ENCODE data around the gene PDP2.

GRCh38 chr16:66882702-66883101, 2.4 kb downstream of the PDP2 start:
- TF ChIP-seq REST (IDR thresholded peaks at IDR 0.05; ENCODE audit: low read depth, low read length) (no peak), EZH2 (IDR thresholded peaks at IDR 0.05; ENCODE audit: borderline replicate concordance, control insufficient read depth, low read depth, low read length) (no peak), BRCA1 (IDR thresholded peaks at IDR 0.05; ENCODE audit: low read depth, low read length) (no peak), POLR2A (IDR thresholded peaks at IDR 0.05; ENCODE audit: low read depth, low read length) (no peak), SMC3 (IDR thresholded peaks at IDR 0.05; ENCODE audit: borderline replicate concordance, low read length) (no peak)

Measured in GM12878 (cell line).